ENCODE measurements around the gene FARP2.

Gene FARP2

GRCh38 chr2:241349941-241350340 is 6.1 kb upstream of the FARP2 start:
- peaks cover 6% of the 10 kb centered on the region for H3K4me1 ChIP-seq
- no peak overlapping the region for H3K4me2 ChIP-seq (ENCODE audit: low read length)
- H3K36me3 ChIP-seq (ENCODE audit: control insufficient read depth, insufficient read depth, low read length) = no peaks in the 10 kb centered on the region
- no peak overlapping the region for H3K27ac ChIP-seq
- H3K9me3 ChIP-seq (ENCODE audit: control insufficient read depth, low read length) = no peaks in the 10 kb centered on the region
- no peaks in the 10 kb centered on the region for H3K79me2 ChIP-seq
- no peak overlapping the region for H3K4me3 ChIP-seq (ENCODE audit: low read depth, low read length)
- H3K9ac ChIP-seq = no peak overlapping the region
- no peak for TF ChIP-seq CTCF (IDR thresholded peaks at IDR 0.05)
- no peaks in the 10 kb centered on the region for H3K27me3 ChIP-seq (ENCODE audit: control insufficient read depth, insufficient read depth, low read length)
- H2AFZ ChIP-seq = no peak overlapping the region

GRCh38 chr2:241350530-241350877 is 5.6 kb upstream of the FARP2 start:
- Histone ChIP-seq H3K4me2 (ENCODE audit: low read length) (no peak overlapping the region), H3K9me3 (ENCODE audit: control insufficient read depth, low read length) (no peaks in the 10 kb centered on the region), H3K4me1 (peaks cover 8% of the 10 kb centered on the region), H3K79me2 (no peaks in the 10 kb centered on the region), H3K27ac (no peak overlapping the region), H3K36me3 (ENCODE audit: control insufficient read depth, insufficient read depth, low read length) (no peaks in the 10 kb centered on the region), H2AFZ (no peak overlapping the region), H3K4me3 (ENCODE audit: low read depth, low read length) (no peak overlapping the region), H3K9ac (no peak overlapping the region), H3K27me3 (ENCODE audit: control insufficient read depth, insufficient read depth, low read length) (no peaks in the 10 kb centered on the region)
- TF ChIP-seq CTCF (IDR thresholded peaks at IDR 0.05) = no peak

GRCh38 chr2:241350878-241351639 is 5.0 kb upstream of the FARP2 start:
- Histone ChIP-seq H3K36me3 (ENCODE audit: control insufficient read depth, insufficient read depth, low read length) (no peaks in the 10 kb centered on the region), H2AFZ (no peak overlapping the region), H3K27ac (no peak overlapping the region), H3K9me3 (ENCODE audit: control insufficient read depth, low read length) (no peaks in the 10 kb centered on the region), H3K4me1 (peaks cover 8% of the 10 kb centered on the region), H3K9ac (no peak overlapping the region), H3K4me2 (ENCODE audit: low read length) (no peak overlapping the region), H3K79me2 (no peaks in the 10 kb centered on the region), H3K27me3 (ENCODE audit: control insufficient read depth, insufficient read depth, low read length) (no peaks in the 10 kb centered on the region), H3K4me3 (ENCODE audit: low read depth, low read length) (no peak overlapping the region)
- TF ChIP-seq CTCF (IDR thresholded peaks at IDR 0.05) = no peak

GRCh38 chr2:241351640-241352031 is 4.4 kb upstream of the FARP2 start:
- Histone ChIP-seq H3K27me3 (ENCODE audit: control insufficient read depth, insufficient read depth, low read length) (no peaks in the 10 kb centered on the region), H3K4me1 (peaks cover 8% of the 10 kb centered on the region), H3K36me3 (ENCODE audit: control insufficient read depth, insufficient read depth, low read length) (no peaks in the 10 kb centered on the region), H3K79me2 (peaks cover under 1% of the 10 kb centered on the region), H3K9me3 (ENCODE audit: control insufficient read depth, low read length) (no peaks in the 10 kb centered on the region), H3K4me3 (ENCODE audit: low read depth, low read length) (no peak overlapping the region), H3K9ac (no peak overlapping the region), H3K27ac (no peak overlapping the region), H3K4me2 (ENCODE audit: low read length) (no peak overlapping the region), H2AFZ (no peak overlapping the region)
- no peak for TF ChIP-seq CTCF (IDR thresholded peaks at IDR 0.05)

GRCh38 chr2:241352227-241352626 is 3.9 kb upstream of the FARP2 start:
- peaks cover 8% of the 10 kb centered on the region for H3K4me1 ChIP-seq
- H2AFZ ChIP-seq = no peak overlapping the region
- no peaks in the 10 kb centered on the region for H3K36me3 ChIP-seq (ENCODE audit: control insufficient read depth, insufficient read depth, low read length)
- H3K9ac ChIP-seq = no peak overlapping the region
- no peak overlapping the region for H3K4me2 ChIP-seq (ENCODE audit: low read length)
- peaks cover 5% of the 10 kb centered on the region for H3K79me2 ChIP-seq
- no peaks in the 10 kb centered on the region for H3K9me3 ChIP-seq (ENCODE audit: control insufficient read depth, low read length)
- no peaks in the 10 kb centered on the region for H3K27me3 ChIP-seq (ENCODE audit: control insufficient read depth, insufficient read depth, low read length)
- TF ChIP-seq CTCF (IDR thresholded peaks at IDR 0.05) = no peak
- no peak overlapping the region for H3K27ac ChIP-seq
- no peak overlapping the region for H3K4me3 ChIP-seq (ENCODE audit: low read depth, low read length)

Data from parathyroid adenoma (tissue), 2 donors.